ENCODE results near the gene PRDX2. TPM values are rescaled to one million over a fixed set of nuclear protein-coding genes. Genes with fewer than 3 reads are reported as not detected.

PRDX2 gene
- total and polyA plus RNA-seq, 10 of the 15 experiments (the other 5 are each of a cell fraction or from before 2014, with no cell fraction given): 93.0 to 812 (median 344) TPM

DNA sequence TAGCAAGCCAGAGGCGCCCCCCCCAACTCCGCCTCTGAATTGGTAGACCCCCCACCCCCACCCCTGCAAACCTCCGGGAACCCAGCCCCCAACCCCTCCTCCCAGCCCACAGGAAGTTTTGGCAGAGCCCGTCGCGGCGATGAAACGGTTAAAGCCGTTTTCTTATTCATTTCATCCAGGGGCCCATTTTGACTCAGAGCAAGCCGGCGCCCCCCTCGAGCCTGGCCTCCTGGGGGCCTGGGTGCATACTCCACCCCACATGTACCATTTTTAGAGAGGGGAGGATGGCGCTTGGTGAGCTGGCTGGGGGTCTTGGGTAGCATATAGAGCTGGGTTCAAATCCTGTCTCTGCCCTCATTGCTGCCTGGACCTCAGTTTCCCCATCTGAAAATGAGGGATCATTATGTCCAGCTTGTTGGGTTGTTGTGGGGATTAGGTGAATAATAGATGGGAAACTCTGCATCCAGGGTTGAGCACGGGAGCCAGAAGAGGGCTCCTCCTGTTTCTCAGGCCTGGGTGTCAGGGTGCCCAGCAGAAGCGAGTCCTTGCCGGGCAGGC lies 18.2 kb downstream of the PRDX2 start (continued):
- no peak for TF ChIP-seq SIN3A (IDR thresholded peaks at IDR 0.05; ENCODE audit: low read depth, low read length)

DNA sequence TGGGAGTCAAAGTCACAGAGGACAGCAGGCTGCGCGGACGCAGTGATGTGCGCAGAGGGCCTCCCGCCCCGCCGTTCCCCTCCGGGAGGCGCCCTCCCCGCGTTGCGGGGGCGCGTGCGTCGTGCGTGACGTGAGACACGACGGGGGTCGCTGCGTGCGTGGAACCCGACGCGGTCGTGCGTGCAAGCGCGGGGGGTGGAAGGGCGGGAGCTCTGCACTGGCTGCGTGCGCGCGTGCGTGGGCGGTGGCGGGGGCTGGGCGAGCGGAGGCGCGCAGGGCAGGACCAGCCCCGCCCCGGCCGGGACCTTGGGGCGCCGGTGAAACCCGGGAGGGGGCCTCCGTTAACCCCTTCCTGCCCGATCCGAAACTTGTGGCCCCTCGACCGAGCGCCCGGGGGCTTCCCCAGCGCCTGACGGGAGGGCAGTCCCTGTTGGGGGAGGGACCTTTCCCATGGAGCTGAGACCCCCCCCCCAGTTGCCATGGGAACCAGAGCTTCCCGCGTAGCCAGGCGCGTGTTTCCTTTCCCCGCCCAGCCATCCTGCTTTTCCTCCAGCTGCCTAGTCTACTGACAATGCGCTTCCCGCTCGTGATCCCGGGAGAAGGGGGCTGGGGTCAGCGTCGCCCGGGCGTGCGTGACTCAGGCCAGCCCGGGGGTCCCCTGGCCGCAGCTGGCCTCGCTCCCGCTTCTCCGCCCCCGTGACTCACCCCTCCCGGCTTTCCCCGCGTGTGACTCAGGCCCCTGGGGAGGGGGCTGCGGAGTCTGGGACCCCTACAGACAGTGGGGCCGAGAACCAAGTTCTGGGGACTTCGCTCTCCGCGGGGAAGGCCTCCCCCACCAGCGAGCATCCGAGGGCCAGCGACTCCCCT lies 18.9 kb downstream of the PRDX2 start:
- FAIRE-seq: no peak
- ChIA-PET POLR2A (interaction anchor here (0.5 to 9.3 kb wide), 3 partner anchors 12 to 175 kb away, joined by 3 to 303 read pairs (median 11); partner anchors contain the start of gene JUNB), CTCF (interaction anchor here (12.1 kb wide), 1 partner anchor 13 kb away, joined by 537 read pairs; the partner anchor contains the start of gene JUNB), RAD21 (ENCODE audit: unreplicated experiment) (interaction anchor here (1.4 to 2.7 kb wide), 3 partner anchors 8 to 14 kb away, joined by 13 to 23 read pairs (median 16); partner anchors contain the start of gene JUNB), SMC1A (ENCODE audit: uncharacterized antibody, unreplicated experiment) (interaction anchor here (8.4 kb wide), 1 partner anchor 13 kb away, joined by 240 read pairs; the partner anchor contains the start of gene JUNB)
- Histone ChIP-seq H4K20me1 (ENCODE audit: control insufficient read depth, insufficient read depth) (no peaks in the 10 kb centered on the region), H3K27me3 (replicated peaks in 1 of 2; ENCODE audit: control insufficient read depth in 2 of 2, insufficient read depth in 2 of 2, low read length in 1 of 2) (no peaks in the 10 kb centered on the region), H3K36me3 (ENCODE audit: control insufficient read depth in 2 of 2, insufficient read depth in 2 of 2, low read length in 1 of 2) (no peaks in the 10 kb centered on the region), H2AFZ (ENCODE audit: control insufficient read depth, low read depth, low read length) (peak overlapping the region; percentile 78), H3K4me1 (ENCODE audit: control insufficient read depth, insufficient read depth, low read length) (peaks cover 72% of the 10 kb centered on the region), H3K4me2 (ENCODE audit: control insufficient read depth, insufficient read depth) (peak overlapping the region; percentile 97), H3K4me3 (peak overlapping the region; percentile 65), H3K79me2 (ENCODE audit: control insufficient read depth, insufficient read depth, low read length) (peaks cover 9% of the 10 kb centered on the region), H3K9me3 (replicated peaks; ENCODE audit: control insufficient read depth, insufficient read depth, low read length) (no peaks in the 10 kb centered on the region), H3K27ac (ENCODE audit: control insufficient read depth, insufficient read depth) (peak overlapping the region; percentile 97), H3K9ac (ENCODE audit: control insufficient read depth, insufficient read depth, low read length) (peak overlapping the region; percentile 77)
- under 1% methylated on average over 31 of the region's 88 CpGs for WGBS (ENCODE audit: insufficient coverage, insufficient replicate concordance, low lambda C conversion rate, missing lambda C conversion rate)
- in situ Hi-C loops (cut with MboI): no loop called here
- ATAC-seq: peak; percentile 58
- BruUV-seq (replicated peaks): no TSS peak
- no peak for DNase-seq (ENCODE audit: low read depth, low spot score)
- intact Hi-C loops (cut with micrococcal nuclease; ENCODE audit: unreplicated experiment): loop anchor here (5.0 to 10.0 kb wide), 2 partner anchors 170 to 1688 kb away; partner anchors contain the start of genes ZNF490 and ZNF791
- TF ChIP-seq SMC3 (IDR thresholded peaks at IDR 0.05; ENCODE audit: borderline replicate concordance, low read length): no peak
- TF ChIP-seq SPI1 (IDR thresholded peaks at IDR 0.05; ENCODE audit: borderline replicate concordance, insufficient read depth, low read depth, low read length): peak; percentile 26; the same call in 1 of the 2 replicates
- TF ChIP-seq ZSCAN29 (IDR thresholded peaks at IDR 0.05): peak; percentile 36; the same call in 1 of the 2 replicates
- TF ChIP-seq, protein P1, sequence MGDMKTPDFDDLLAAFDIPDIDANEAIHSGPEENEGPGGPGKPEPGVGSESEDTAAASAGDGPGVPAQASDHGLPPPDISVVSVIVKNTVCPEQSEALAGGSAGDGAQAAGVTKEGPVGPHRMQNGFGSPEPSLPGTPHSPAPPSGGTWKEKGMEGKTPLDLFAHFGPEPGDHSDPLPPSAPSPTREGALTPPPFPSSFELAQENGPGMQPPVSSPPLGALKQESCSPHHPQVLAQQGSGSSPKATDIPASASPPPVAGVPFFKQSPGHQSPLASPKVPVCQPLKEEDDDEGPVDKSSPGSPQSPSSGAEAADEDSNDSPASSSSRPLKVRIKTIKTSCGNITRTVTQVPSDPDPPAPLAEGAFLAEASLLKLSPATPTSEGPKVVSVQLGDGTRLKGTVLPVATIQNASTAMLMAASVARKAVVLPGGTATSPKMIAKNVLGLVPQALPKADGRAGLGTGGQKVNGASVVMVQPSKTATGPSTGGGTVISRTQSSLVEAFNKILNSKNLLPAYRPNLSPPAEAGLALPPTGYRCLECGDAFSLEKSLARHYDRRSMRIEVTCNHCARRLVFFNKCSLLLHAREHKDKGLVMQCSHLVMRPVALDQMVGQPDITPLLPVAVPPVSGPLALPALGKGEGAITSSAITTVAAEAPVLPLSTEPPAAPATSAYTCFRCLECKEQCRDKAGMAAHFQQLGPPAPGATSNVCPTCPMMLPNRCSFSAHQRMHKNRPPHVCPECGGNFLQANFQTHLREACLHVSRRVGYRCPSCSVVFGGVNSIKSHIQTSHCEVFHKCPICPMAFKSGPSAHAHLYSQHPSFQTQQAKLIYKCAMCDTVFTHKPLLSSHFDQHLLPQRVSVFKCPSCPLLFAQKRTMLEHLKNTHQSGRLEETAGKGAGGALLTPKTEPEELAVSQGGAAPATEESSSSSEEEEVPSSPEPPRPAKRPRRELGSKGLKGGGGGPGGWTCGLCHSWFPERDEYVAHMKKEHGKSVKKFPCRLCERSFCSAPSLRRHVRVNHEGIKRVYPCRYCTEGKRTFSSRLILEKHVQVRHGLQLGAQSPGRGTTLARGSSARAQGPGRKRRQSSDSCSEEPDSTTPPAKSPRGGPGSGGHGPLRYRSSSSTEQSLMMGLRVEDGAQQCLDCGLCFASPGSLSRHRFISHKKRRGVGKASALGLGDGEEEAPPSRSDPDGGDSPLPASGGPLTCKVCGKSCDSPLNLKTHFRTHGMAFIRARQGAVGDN (IDR thresholded peaks at IDR 0.05): peak; percentile 97
- TF ChIP-seq MEF2B (IDR thresholded peaks at IDR 0.05; ENCODE audit: partially characterized antibody, poor library complexity, severe bottlenecking): peak; percentile 63
- 0 out of 2 replicates have a peak, but pooled peaks have one; percentile 39 for TF ChIP-seq MEF2A (IDR thresholded peaks at IDR 0.05; ENCODE audit: insufficient read depth, low read depth, low read length)
- TF ChIP-seq, protein P2, sequence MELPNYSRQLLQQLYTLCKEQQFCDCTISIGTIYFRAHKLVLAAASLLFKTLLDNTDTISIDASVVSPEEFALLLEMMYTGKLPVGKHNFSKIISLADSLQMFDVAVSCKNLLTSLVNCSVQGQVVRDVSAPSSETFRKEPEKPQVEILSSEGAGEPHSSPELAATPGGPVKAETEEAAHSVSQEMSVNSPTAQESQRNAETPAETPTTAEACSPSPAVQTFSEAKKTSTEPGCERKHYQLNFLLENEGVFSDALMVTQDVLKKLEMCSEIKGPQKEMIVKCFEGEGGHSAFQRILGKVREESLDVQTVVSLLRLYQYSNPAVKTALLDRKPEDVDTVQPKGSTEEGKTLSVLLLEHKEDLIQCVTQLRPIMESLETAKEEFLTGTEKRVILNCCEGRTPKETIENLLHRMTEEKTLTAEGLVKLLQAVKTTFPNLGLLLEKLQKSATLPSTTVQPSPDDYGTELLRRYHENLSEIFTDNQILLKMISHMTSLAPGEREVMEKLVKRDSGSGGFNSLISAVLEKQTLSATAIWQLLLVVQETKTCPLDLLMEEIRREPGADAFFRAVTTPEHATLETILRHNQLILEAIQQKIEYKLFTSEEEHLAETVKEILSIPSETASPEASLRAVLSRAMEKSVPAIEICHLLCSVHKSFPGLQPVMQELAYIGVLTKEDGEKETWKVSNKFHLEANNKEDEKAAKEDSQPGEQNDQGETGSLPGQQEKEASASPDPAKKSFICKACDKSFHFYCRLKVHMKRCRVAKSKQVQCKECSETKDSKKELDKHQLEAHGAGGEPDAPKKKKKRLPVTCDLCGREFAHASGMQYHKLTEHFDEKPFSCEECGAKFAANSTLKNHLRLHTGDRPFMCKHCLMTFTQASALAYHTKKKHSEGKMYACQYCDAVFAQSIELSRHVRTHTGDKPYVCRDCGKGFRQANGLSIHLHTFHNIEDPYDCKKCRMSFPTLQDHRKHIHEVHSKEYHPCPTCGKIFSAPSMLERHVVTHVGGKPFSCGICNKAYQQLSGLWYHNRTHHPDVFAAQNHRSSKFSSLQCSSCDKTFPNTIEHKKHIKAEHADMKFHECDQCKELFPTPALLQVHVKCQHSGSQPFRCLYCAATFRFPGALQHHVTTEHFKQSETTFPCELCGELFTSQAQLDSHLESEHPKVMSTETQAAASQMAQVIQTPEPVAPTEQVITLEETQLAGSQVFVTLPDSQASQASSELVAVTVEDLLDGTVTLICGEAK (IDR thresholded peaks at IDR 0.05; ENCODE audit: borderline replicate concordance): peak; percentile 61; the same call in 1 of the 2 replicates

All from GM12878 (cell line).